Skeletal muscle satellite cell (primary cell): Measurements from ENCODE around the gene ADH1A.

Source experiments
- H3K27me3 ChIP-seq: 2 replicates; pipeline ENCODE4 v1.7.0; 2013; ENCODE audit warnings: low read length; ENCODE audit not compliant: control insufficient read depth, insufficient read depth
- H3K36me3 ChIP-seq: 2 replicates; pipeline ENCODE4 v1.7.0; 2013; ENCODE audit warnings: mild to moderate bottlenecking, control low read depth, low read length; ENCODE audit not compliant: insufficient read depth
- H3K4me1 ChIP-seq: 2 replicates; pipeline ENCODE4 v1.7.0; 2013; ENCODE audit warnings: low read length; ENCODE audit not compliant: control insufficient read depth, insufficient read depth
- H3K4me2 ChIP-seq: 2 replicates; pipeline ENCODE4 v1.7.0; 2013; ENCODE audit warnings: mild to moderate bottlenecking, low read length
- H3K4me3 ChIP-seq: 2 replicates; pipeline ENCODE4 v1.7.0; 2013; ENCODE audit warnings: low read length
- H3K9ac ChIP-seq: 2 replicates; pipeline ENCODE4 v1.7.0; 2013; ENCODE audit warnings: mild to moderate bottlenecking, low read depth, low read length, moderate library complexity
- H3K9me3 ChIP-seq: replicated peaks from 2 replicates; pipeline ENCODE4 v1.7.0; 2013; ENCODE audit warnings: mild to moderate bottlenecking, control low read depth, low read length

ADH1A gene

DNA sequence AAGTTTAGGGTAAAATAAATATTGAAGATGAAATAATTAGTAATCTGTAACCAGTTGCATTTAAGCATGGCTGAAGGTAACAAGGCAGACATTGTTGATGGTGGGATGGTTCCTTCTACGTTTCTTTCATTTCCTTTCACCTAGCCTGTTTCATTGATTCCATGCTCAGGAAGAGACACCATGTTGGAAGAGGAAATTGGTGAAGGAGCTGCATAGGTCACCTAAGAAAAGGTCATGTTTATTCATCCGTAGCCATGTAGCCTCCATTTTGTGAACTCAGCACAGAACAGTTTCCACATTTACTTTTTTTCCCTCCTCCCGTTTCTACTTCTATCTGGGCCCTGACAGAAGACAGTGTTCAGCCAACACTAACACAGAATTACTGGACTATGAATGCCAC lies 26.6 kb upstream of the ADH1A start:
- Histone ChIP-seq H3K4me1 (no peaks in the 10 kb centered on the region), H3K36me3 (no peaks in the 10 kb centered on the region), H3K9me3 (no peaks in the 10 kb centered on the region), H3K27me3 (no peaks in the 10 kb centered on the region), H3K9ac (no peak overlapping the region), H3K4me2 (no peak overlapping the region), H3K4me3 (no peak overlapping the region)

DNA sequence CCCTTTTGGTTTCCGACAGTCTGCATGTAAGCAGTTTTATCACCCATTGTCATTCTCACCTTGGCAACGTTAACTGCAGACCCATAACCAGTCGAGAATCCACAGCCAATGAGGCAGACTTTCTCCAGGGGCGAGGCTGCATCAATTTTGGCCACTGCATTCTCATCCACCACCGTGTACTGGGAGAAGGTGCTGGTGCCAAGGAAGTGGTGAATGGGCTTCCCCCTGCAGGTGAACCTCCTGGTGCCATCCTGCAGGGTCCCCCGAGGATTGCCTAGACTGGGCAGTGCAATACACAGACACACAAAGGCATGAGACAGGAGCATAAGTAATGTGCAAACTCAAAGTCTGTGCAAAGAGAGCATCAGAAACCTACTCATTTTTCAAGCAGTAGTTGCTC lies 25.1 kb upstream of the ADH1A start:
- Histone ChIP-seq H3K4me3 (no peak overlapping the region), H3K4me1 (no peaks in the 10 kb centered on the region)

DNA sequence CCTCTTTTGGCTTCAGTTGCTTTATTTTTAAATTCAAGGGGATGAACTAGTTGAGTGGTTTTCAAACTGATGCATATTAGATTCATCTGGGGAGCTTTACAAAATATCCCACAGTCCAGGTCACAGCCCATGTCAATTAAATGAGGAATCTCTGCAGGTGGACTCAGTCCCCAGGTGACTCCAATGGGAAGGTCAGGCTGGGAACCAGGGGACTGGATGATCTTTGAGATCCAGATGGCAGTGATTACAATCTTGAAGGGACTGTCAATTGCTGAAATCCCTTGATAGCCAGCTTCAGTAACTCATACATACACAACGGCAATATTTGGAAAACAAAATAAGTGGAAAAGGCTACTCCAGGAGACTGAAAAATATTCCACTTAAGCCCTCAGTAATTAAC lies 23.4 kb upstream of the ADH1A start:
- H3K27me3 ChIP-seq: no peaks in the 10 kb centered on the region
- no peak overlapping the region for H3K4me3 ChIP-seq
- no peaks in the 10 kb centered on the region for H3K36me3 ChIP-seq
- H3K9ac ChIP-seq: no peak overlapping the region
- H3K4me2 ChIP-seq: no peak overlapping the region
- no peaks in the 10 kb centered on the region for H3K9me3 ChIP-seq
- no peaks in the 10 kb centered on the region for H3K4me1 ChIP-seq

More for the DNA sequence above, 25.1 kb upstream of the ADH1A start:
- H3K27me3 ChIP-seq: no peaks in the 10 kb centered on the region
- no peak overlapping the region for H3K4me2 ChIP-seq
- H3K36me3 ChIP-seq: no peaks in the 10 kb centered on the region
- H3K9me3 ChIP-seq: no peaks in the 10 kb centered on the region
- H3K9ac ChIP-seq: no peak overlapping the region

DNA sequence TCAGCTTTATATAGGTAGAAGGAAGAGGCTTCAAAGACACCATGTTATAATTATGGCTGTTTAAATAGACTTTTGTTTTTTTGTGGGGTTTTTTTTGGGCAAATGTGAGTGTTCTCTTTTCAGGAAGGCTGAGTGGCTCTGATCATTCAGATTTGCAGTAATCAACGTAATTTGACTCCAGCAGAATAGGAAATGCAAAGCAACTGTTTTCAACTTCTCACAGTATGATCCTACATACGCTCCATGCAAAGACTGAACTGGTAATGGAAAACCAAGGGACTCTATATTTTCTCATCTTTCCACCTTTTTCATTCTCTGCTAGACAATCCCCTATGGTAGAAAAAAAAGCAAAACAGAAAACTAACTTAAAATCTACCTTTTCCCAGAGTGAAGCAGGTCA lies 19.6 kb upstream of the ADH1A start:
- no peak overlapping the region for H3K4me2 ChIP-seq
- no peaks in the 10 kb centered on the region for H3K27me3 ChIP-seq
- H3K36me3 ChIP-seq: no peaks in the 10 kb centered on the region
- H3K4me1 ChIP-seq: no peaks in the 10 kb centered on the region
- H3K9ac ChIP-seq: no peak overlapping the region
- H3K4me3 ChIP-seq: no peak overlapping the region
- H3K9me3 ChIP-seq: no peaks in the 10 kb centered on the region

DNA sequence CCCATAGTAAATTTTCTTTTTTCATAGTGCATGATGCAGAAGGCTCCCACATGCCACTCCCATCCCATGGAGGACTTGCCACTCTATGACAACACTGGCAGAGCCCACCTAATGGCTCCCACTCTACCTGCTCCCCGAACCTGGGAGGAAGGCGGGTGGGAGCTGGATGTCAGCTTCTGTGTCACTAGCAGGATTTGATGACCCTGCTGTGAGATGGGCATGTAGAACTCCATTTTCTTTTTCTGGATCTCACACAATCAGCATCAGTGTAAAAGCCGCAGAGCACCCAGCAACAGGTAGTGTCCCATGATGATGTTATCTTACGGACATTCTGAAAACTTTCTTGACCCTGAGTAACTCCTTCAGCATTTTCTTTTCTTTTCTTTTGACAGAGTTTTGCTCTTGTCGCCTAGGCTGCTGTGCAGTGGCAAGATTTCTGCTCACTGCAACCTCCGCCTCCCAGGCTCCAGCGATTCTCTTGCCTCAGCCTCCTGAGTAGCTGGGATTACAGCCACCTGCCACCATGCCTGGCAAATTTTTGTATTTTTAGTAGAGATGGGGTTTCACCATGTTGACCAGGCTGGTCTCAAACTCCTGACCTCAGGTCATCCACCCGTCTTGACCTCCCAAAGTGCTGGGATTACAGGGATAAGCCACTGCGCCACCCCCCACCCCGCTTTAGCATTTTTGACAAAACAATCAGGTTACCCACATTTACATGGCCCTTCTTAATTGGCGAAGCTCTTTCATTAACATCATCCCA lies 15.0 kb upstream of the ADH1A start:
- Histone ChIP-seq H3K27me3 (no peaks in the 10 kb centered on the region), H3K9me3 (no peaks in the 10 kb centered on the region), H3K36me3 (no peaks in the 10 kb centered on the region), H3K9ac (no peak overlapping the region), H3K4me2 (no peak overlapping the region), H3K4me3 (no peak overlapping the region), H3K4me1 (peaks cover 13% of the 10 kb centered on the region)

DNA sequence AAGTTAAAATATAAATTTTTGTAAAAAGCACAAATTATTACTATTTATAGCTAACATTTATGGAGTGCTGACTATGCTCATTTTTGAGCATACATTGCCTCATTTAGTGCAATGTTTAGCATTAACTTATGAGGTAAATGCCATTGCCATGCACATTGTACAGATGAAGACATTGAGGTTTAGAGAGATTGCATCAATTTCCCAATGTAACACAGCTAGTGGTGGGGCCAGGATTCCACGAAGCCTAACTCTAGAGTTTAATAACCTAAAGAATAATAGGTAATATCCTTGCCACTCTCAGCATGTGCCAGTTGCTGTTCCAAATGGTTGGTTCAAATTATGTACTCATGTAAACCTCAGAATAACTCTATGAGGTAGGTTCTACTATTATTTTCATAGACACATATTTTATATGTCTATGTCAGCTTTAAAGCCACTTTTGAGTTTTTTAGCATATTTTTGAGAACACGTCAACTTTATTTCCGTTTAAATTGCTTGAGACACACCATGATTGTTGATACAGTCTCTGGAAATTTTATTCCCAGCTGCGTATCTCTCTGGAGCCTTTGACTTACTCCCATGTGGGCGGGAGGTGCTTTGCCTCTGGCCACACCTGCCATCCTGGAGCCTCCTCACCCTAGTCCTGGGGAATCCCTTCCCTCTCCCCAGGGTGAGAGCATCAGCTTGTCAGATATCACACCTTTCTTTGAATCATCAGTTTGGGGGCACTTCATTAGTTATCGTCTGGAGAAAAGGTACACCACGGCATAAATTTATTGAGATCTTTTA lies 10.8 kb upstream of the ADH1A start:
- Histone ChIP-seq H3K9ac (no peak overlapping the region), H3K36me3 (no peaks in the 10 kb centered on the region), H3K9me3 (no peaks in the 10 kb centered on the region), H3K4me2 (peak overlapping the region; percentile 33), H3K4me1 (peaks cover 20% of the 10 kb centered on the region), H3K4me3 (no peak overlapping the region), H3K27me3 (no peaks in the 10 kb centered on the region)

DNA sequence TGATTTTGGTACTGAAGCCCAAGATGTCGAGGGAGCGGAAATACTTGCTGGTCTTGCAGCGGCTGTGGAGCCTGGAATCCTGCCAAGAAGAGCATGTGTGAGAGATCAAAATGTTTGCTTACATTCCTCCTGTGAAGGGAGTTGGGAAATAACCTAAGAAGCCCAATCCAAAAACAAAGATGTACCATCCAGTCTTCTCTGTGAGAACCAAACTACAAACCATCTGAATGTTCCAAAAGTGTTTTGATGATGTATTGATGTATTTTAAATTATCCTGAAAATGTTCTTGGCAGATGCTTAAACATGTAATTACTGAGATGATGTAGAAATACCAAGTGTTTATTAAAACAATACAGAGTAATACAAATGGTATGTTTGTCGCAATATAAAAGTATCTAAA lies 10.1 kb upstream of the ADH1A start:
- no peaks in the 10 kb centered on the region for H3K9me3 ChIP-seq
- no peak overlapping the region for H3K4me3 ChIP-seq
- no peaks in the 10 kb centered on the region for H3K27me3 ChIP-seq
- H3K9ac ChIP-seq: no peak overlapping the region
- H3K36me3 ChIP-seq: no peaks in the 10 kb centered on the region
- H3K4me1 ChIP-seq: peaks cover 20% of the 10 kb centered on the region
- H3K4me2 ChIP-seq: peak overlapping the region; percentile 33

DNA sequence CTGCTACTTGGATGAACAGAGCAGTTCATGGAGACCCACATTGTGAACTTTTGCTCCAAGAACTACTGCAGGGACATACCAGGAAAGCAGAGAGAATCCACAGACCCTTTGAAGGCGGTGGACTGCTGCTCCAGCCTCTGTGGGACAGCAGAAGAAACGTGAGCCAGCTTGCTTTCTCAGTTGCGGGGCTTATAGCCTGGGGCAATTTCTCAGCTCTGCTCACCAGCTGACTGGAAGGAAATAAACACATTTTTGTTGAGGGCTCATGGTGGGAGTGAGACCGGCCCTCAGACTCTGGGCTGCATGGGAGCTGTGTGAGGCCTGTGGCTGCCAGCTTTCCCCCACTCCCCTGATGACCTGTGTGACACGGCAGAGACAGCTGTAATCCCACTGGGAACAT lies 2.6 kb upstream of the ADH1A start:
- Histone ChIP-seq H3K27me3 (no peaks in the 10 kb centered on the region), H3K9me3 (no peaks in the 10 kb centered on the region), H3K4me2 (no peak overlapping the region), H3K4me3 (no peak overlapping the region), H3K36me3 (no peaks in the 10 kb centered on the region), H3K9ac (no peak overlapping the region), H3K4me1 (no peaks in the 10 kb centered on the region)

DNA sequence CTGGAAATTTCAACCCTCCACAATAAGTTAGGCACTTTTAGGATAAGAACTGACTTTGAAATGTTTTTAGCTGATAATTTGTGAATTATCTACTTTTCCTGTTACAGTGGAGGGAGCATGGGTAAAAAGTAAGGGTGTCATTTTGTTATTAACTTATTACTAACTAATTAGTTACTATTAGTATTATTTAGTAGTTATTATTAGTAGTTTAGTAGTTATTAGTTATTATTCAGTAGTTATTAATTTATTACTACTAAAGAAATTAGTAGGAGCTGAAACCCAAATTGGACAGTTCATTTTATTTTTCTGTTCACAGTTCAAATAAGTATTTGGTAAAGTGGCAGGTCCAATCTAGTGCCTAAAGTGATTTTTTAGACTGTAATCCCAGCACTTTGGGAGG lies 5.4 kb downstream of the ADH1A start:
- H3K4me1 ChIP-seq: no peaks in the 10 kb centered on the region
- H3K9me3 ChIP-seq: no peaks in the 10 kb centered on the region
- no peak overlapping the region for H3K4me3 ChIP-seq
- H3K36me3 ChIP-seq: no peaks in the 10 kb centered on the region
- no peak overlapping the region for H3K9ac ChIP-seq
- no peak overlapping the region for H3K4me2 ChIP-seq
- H3K27me3 ChIP-seq: no peaks in the 10 kb centered on the region

DNA sequence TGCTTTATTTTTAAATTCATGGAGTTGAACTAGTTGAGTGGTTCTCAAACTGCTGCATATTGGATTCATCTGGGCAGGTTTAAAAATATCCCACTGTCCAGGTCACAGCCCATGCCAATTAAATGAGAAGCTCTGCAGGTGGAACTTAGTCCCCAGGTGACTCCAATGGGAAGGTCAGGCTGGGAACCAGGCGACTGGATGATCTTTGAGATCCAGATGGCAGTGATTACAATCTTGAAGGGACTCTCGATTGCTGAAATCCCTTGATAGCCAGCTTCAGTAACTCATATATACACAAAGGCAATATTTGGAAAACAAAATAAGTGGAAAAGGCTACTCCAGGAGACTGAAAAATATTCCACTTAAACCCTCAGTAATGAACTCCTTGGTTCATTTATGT lies 8.1 kb downstream of the ADH1A start:
- H3K4me1 ChIP-seq: no peaks in the 10 kb centered on the region

DNA sequence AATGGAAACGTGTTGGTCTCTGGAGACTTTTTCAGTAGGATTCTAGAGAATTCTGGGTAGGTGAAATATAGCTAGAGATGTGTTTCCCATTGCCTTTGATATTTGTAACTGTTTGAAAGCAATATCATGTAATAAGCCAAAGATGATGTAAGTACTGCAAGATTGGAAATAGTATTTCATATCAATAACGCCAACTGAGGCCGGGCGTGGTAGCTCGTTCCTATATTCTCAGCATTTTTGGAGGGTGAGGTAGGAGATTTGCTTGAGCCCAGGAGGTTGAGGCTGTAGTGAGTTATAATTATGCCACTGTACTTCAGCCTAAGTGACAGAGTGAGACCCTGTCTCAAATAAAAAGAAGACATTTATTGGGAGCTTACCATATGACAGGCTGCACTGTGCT lies 9.5 kb downstream of the ADH1A start:
- Histone ChIP-seq H3K4me2 (no peak overlapping the region), H3K9me3 (no peaks in the 10 kb centered on the region), H3K4me3 (no peak overlapping the region), H3K27me3 (no peaks in the 10 kb centered on the region), H3K4me1 (no peaks in the 10 kb centered on the region), H3K9ac (no peak overlapping the region), H3K36me3 (no peaks in the 10 kb centered on the region)

More for the DNA sequence above, 8.1 kb downstream of the ADH1A start:
- H3K4me3 ChIP-seq: no peak overlapping the region
- no peaks in the 10 kb centered on the region for H3K36me3 ChIP-seq
- no peaks in the 10 kb centered on the region for H3K9me3 ChIP-seq
- H3K9ac ChIP-seq: no peak overlapping the region
- H3K27me3 ChIP-seq: no peaks in the 10 kb centered on the region
- H3K4me2 ChIP-seq: no peak overlapping the region

DNA sequence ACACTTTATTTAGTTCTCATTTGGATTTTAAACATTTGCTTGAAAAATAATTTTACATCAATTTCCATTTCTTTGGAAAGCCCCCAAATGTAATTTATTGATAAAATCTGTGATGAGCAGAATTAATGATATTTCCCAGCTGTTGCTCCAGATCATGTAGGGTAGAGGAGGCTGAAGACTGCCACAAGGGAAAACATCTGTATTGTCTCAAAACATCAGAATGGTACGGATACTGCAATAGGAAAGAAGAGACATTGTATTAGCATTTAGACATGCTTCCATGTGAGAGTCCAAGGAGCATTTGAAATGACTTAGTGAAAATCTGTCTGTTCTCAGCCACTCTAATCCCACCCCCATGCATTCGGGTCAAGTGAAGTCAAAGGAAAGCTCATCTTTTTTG lies 14.4 kb downstream of the ADH1A start:
- H3K4me3 ChIP-seq: no peak overlapping the region
- no peaks in the 10 kb centered on the region for H3K27me3 ChIP-seq
- no peak overlapping the region for H3K4me2 ChIP-seq
- no peaks in the 10 kb centered on the region for H3K9me3 ChIP-seq
- H3K36me3 ChIP-seq: no peaks in the 10 kb centered on the region
- no peak overlapping the region for H3K9ac ChIP-seq
- H3K4me1 ChIP-seq: no peaks in the 10 kb centered on the region
